Thyroid gland (tissue), 4 donors: ENCODE measurements around the gene MSH2. TPM values are rescaled to one million over a fixed set of nuclear protein-coding genes. Genes with fewer than 3 reads are reported as not detected.
"Not testable (repeated sequence)": the region's sequence is repeated elsewhere in the genome, so short reads cannot be mapped to it uniquely, and the experiment has no call there.

Experiments
- DNase-seq, 2 donors: peaks; one replicate each; pipeline ENCODE4 v3.0.0-alpha.2; 2019
- H3K27ac ChIP-seq, 3 donors: fragments of 200-600 bp; sonication (generic); 1 replicate in 2 of 3; 2 replicates in 1 of 3; pipeline ENCODE4 v1.5.1; 2016 to 2019; ENCODE audit warnings: mild to moderate bottlenecking in 1 of 3, moderate library complexity in 1 of 3
- H3K27me3 ChIP-seq: fragments of 200-600 bp; sonication (generic); one replicate; pipeline ENCODE4 v1.5.1; 2019
- H3K36me3 ChIP-seq, 2 donors: fragments of 200-600 bp; sonication (generic); one replicate each; pipeline ENCODE4 v1.5.1; 2016 to 2019
- H3K4me1 ChIP-seq, 2 donors: fragments of 200-600 bp; sonication (generic); one replicate each; pipeline ENCODE4 v1.5.1; 2017 to 2019
- H3K4me3 ChIP-seq, 3 donors: fragments of 200-600 bp; sonication (generic); replicated peaks in 1 of 3; 1 replicate in 2 of 3; 2 replicates in 1 of 3; pipeline ENCODE4 v1.5.1; 2016; ENCODE audit warnings: mild to moderate bottlenecking in 1 of 3
- H3K9me3 ChIP-seq: fragments of 200-600 bp; sonication (generic); one replicate; pipeline ENCODE4 v1.5.1; 2017
- POLR2A ChIP-seq, 2 donors: fragments of 450-650 bp; IDR thresholded peaks; one replicate each; pipeline ENCODE4 v1.6.1; 2017; ENCODE audit warnings: antibody characterized with exemption in 2 of 2, mild to moderate bottlenecking in 2 of 2, moderate library complexity in 1 of 2
- WGBS, 2 donors: methylation state at CpG; one replicate each; pipeline ENCODE4 v1.1.5; 2017; 5-methylcytosine and 5-hydroxymethylcytosine counted together
- intact Hi-C: fragments of 100-400 bp; cut with DNase I; formaldehyde crosslinking; loops from one replicate; pipeline ENCODE4 v1.15.1; 2023
- total RNA-seq, 4 donors: library from RNA; depleted of rRNA; stranded (reverse); fragments of >200 nt; gene quantifications; one replicate each; pipeline ENCODE4 v1.2.3, GENCODE V29; 2016
- TF ChIP-seq, protein P1 (sequence below), 6 experiments: fragments of 200-600 bp in 3 of 6; fragments of 450-650 bp in 3 of 6; sonication (generic) in 3 of 6; IDR thresholded peaks; one replicate each; pipeline ENCODE4 v1.5.1; 2016 to 2019; ENCODE audit warnings: antibody characterized with exemption in 6 of 6, mild to moderate bottlenecking in 2 of 6, inconsistent platforms in 1 of 6, moderate library complexity in 1 of 6

MSH2 gene
- total RNA-seq, 4 donors from 2014 or later = 21.7 to 28.4 (median 24.3) TPM

DNA sequence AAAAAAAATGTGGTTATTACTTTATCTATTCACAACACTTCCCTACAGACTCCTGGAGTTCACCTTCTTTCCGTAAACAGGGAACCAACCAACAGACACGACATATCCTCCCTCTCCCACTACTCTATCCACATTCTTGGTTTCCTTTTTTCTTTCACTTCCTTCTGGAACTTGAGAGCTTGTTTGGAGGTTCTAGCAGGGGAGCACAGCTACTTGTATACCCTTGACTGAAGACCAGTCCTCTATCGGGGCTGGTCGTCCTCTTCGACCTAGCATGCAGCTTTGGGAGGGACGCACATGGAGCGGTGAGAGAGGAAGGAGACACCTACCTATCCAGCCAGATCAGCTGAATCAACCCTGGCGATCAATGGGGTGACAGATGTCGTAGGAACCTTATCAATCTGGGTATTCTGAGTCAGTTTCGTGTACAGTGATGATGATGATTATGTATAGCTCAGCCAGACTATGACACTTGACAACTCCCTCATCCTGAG lies 43.5 kb upstream of the MSH2 start:
- Histone ChIP-seq H3K36me3 (no peaks in the 10 kb centered on the region), H3K4me3 (no peak overlapping the region), H3K27me3 (no peaks in the 10 kb centered on the region), H3K27ac (no peak overlapping the region), H3K4me1 (peaks cover 22 to 27% of the 10 kb centered on the region in 2 donors), H3K9me3 (no peaks in the 10 kb centered on the region)
- WGBS, 2 donors = 72 to 83% methylated on average over 10 of the region's 10 CpGs
- no peak for TF ChIP-seq POLR2A (IDR thresholded peaks at IDR 0.05)
- TF ChIP-seq, protein P1, sequence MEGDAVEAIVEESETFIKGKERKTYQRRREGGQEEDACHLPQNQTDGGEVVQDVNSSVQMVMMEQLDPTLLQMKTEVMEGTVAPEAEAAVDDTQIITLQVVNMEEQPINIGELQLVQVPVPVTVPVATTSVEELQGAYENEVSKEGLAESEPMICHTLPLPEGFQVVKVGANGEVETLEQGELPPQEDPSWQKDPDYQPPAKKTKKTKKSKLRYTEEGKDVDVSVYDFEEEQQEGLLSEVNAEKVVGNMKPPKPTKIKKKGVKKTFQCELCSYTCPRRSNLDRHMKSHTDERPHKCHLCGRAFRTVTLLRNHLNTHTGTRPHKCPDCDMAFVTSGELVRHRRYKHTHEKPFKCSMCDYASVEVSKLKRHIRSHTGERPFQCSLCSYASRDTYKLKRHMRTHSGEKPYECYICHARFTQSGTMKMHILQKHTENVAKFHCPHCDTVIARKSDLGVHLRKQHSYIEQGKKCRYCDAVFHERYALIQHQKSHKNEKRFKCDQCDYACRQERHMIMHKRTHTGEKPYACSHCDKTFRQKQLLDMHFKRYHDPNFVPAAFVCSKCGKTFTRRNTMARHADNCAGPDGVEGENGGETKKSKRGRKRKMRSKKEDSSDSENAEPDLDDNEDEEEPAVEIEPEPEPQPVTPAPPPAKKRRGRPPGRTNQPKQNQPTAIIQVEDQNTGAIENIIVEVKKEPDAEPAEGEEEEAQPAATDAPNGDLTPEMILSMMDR (IDR thresholded peaks at IDR 0.05) = no peak
- intact Hi-C loops = no loop called here
- DNase-seq = no peak

DNA sequence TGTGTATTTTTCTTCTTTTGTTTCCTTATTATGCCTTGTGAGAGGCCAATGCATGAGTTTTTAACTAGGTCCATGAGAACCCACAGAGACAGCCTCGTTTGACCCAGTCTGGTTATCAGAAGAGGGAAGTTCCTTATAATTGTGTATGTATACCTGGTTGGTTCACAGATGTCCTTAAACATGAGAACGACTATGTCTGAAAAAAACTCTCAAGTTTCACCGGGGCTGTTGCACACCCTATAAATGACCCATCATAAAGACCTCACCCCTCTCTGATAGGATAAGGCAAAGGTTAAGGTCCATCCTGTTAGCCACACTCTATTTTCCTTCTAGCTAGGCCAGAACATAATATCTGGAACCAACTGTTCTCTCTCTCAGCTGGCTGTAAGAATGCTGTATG lies 42.7 kb upstream of the MSH2 start:
- Histone ChIP-seq H3K4me1 (peaks cover 14 to 19% of the 10 kb centered on the region in 2 donors), H3K36me3 (no peaks in the 10 kb centered on the region), H3K4me3 (no peak overlapping the region), H3K27ac (no peak overlapping the region), H3K9me3 (no peaks in the 10 kb centered on the region), H3K27me3 (no peaks in the 10 kb centered on the region)
- 82 to 84% methylated on average over 3 of the region's 3 CpGs for WGBS, 2 donors
- TF ChIP-seq POLR2A (IDR thresholded peaks at IDR 0.05) = no peak
- TF ChIP-seq, protein P1 (IDR thresholded peaks at IDR 0.05) = no peak
- no peak for DNase-seq
- intact Hi-C loops = no loop called here

DNA sequence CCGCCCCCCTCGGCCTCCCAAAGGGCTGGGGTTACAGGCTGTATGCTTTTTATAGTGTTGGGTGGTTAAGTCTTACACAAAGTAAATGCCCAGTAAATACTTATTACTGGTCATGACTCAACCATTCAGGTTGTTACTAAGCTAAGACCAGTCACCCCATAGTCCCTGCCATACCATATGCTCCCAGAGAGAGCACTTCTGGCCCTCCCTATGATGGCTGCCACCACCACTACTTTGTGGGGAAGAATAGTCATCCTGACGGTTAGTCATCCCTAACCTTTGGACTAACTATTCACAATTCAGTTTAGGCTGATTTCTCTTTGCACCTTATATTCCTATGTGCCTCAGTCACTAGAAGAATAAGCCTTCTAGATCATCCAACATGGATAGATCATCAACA lies 42.0 kb upstream of the MSH2 start:
- Histone ChIP-seq H3K27me3 (no peaks in the 10 kb centered on the region), H3K27ac (no peak overlapping the region), H3K9me3 (no peaks in the 10 kb centered on the region), H3K4me1 (peaks cover 12% of the 10 kb centered on the region in 2 donors), H3K4me3 (no peak overlapping the region), H3K36me3 (no peaks in the 10 kb centered on the region)
- WGBS, 2 donors = 96 to 97% methylated on average over 3 of the region's 3 CpGs
- intact Hi-C loops = no loop called here
- no peak for TF ChIP-seq POLR2A (IDR thresholded peaks at IDR 0.05)
- TF ChIP-seq, protein P1 (IDR thresholded peaks at IDR 0.05) = no peak
- DNase-seq = no peak

DNA sequence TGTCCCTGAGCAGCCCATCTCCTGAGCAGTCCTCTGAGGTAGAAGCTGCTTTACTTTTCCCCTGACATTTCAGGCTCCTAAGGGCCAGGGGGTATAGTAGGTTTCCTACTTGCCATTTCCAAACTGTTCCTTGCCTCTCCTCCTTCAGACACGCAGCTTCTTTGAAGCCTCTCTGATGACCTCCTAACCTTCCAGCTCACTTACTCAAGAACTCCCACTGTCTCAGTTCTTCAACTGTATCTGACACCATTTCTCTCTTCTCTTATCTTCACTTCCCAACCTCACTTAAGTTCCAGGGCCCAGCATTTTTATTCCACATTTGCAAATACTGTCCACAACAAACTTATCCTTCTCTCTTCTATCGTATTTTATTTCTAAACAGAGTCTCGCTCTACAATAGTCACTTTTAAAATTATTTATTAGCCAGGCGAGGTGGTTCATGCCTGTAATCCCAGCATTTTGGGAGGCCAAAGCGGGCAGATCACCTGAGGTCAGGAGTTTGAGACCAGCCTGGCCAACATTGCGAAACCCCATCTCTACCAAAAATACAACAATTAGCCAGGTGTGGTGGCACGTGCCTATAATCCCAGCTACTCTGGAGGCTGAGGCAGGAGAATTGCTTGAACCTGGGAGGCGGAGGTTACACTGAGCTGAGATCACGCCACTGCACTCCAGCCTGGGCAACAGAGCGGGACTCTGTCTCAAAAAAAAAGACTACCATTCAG lies 41.3 kb upstream of the MSH2 start:
- not testable (repeated sequence) for H3K27ac ChIP-seq

DNA sequence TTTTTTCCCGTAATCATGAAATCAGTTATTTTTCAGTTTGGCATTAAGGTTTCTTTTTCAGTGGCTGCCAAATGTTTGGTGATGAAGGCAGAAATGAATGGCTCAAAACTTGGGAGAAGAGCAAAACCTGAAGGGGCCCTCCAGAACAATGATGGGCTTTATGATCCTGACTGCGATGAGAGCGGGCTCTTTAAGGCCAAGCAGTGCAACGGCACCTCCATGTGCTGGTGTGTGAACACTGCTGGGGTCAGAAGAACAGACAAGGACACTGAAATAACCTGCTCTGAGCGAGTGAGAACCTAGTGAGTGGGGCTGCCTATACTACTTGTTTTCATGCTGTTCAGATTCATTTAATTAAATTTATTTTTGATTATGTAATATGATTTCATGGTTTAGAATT lies 29.2 kb upstream of the MSH2 start:
- intact Hi-C loops = no loop called here
- H3K27me3 ChIP-seq = no peaks in the 10 kb centered on the region

More for the DNA sequence above, 41.3 kb upstream of the MSH2 start:
- H3K4me3 ChIP-seq, H3K9me3 ChIP-seq, H3K4me1 ChIP-seq, H3K27me3 ChIP-seq, H3K36me3 ChIP-seq, intact Hi-C loops, DNase-seq: not testable (repeated sequence)
- WGBS, 2 donors = 93 to 95% methylated on average over 10 of the region's 10 CpGs

More for the DNA sequence above, 29.2 kb upstream of the MSH2 start:
- H3K27ac ChIP-seq = no peak overlapping the region
- peaks cover 14 to 23% of the 10 kb centered on the region in 2 donors for H3K36me3 ChIP-seq
- DNase-seq = peak; percentile 57 to 66
- H3K4me3 ChIP-seq = no peak overlapping the region
- peaks cover 14 to 20% of the 10 kb centered on the region in 2 donors for H3K4me1 ChIP-seq
- no peaks in the 10 kb centered on the region for H3K9me3 ChIP-seq
- 42 to 43% methylated on average over 5 of the region's 5 CpGs for WGBS, 2 donors
- TF ChIP-seq, protein P1 (IDR thresholded peaks at IDR 0.05) = peak in 4 of 6 experiments; percentile 22 to 58 (median 42)
- no peak for TF ChIP-seq POLR2A (IDR thresholded peaks at IDR 0.05)
